Activated CD4-positive, alpha-beta T cell treated with anti-CD3 and anti-CD28 coated beads, Interleukin-2, amount 50 U/mL, for 24 hours (primary cell): ENCODE data around the gene PHTF2.
"Not testable (repeated sequence)": the region's sequence is repeated elsewhere in the genome, so short reads cannot be mapped to it uniquely, and the experiment has no call there.

Experiments
- DNase-seq, 2 donors: peaks; one replicate each; pipeline ENCODE4 v3.0.0-alpha.2; 2020; ENCODE audit warnings: low read depth in 1 of 2, low spot score in 1 of 2

Gene PHTF2

GRCh38 chr7:77798394-77799077 lies at the start of gene PHTF2, which contains the start of gene TMEM60:
TSS of gene PHTF2 (plus strand) at chr7:77798773.
TSS of gene TMEM60 (minus strand) at chr7:77798434. CDS start at chr7:77794373, 4,061 bp downstream.
- peak; percentile 81 to 94 for DNase-seq

GRCh38 chr7:77752016-77752415 lies 46.6 kb upstream of the PHTF2 start:
- no peak for DNase-seq

DNA sequence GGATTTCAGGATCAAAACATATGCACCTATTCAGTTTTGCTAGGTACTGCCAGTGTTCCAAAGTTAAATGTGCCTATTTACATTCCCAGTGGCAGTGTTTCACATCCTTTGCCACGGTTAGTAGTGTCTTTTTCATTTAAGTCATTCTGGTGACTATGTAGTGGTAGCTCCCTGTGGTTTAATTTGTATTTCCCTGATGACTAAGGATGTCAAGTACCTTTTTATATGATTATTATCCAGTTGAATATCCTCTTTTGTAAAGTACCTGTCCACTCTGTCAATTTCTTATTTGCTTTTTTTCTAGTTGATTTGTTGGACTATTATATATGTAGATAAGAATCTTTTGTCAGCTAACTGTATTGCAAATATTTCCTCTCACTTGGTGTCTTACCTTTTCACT lies 45.4 kb upstream of the PHTF2 start:
- DNase-seq = no peak

GRCh38 chr7:77757589-77757988 lies 41.0 kb upstream of the PHTF2 start:
- no peak for DNase-seq

DNA sequence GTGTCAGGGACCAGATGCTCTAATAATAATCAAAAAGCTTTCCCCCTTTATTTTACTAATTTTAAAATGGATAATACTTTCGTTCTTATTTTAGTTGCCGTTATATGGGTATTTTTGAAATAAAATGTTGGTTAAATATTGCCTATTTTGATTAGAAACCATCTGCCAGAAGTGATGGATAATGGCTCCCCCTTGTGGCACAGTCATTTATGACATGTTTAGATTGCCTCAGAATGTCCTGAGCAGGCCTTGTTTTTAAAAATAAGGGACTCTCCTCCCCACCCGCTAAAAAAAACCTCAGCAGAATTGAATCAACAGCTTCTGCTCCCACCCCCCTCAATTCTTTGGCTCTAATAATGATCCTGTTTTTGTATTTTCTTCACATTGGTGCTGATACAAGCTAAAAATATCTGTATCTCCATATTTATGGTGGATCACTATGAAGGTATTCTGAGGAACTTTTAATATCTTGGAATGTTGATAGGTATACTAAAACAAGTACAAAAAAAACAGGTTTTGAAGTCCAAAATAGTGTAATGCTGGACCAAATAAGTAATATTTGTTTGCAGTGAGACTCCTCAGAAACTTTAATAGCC lies 39.2 kb upstream of the PHTF2 start:
- peak in 1 of 2 donors; percentile 72 for DNase-seq

GRCh38 chr7:77760809-77761453 lies 37.6 kb upstream of the PHTF2 start:
- no peak for DNase-seq

DNA sequence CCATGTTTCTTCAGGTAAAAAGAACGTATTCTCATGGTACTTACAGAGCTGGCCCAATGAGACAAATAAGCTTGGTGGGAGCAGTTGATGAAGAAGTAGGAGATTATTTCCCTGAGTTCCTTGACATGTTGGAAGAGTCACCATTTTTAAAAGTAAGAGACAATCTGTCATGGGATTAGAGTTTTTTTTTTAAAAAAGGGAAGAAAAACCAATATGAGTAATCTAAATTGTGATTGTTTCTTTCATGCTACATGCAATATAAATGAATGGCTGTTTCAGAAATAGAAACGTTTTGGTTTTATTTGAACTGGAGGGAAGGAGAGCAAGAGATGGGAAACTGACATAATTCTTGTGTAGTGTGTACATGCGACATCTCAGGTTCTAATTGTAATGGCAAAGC lies 33.1 kb upstream of the PHTF2 start:
- DNase-seq = no peak

DNA sequence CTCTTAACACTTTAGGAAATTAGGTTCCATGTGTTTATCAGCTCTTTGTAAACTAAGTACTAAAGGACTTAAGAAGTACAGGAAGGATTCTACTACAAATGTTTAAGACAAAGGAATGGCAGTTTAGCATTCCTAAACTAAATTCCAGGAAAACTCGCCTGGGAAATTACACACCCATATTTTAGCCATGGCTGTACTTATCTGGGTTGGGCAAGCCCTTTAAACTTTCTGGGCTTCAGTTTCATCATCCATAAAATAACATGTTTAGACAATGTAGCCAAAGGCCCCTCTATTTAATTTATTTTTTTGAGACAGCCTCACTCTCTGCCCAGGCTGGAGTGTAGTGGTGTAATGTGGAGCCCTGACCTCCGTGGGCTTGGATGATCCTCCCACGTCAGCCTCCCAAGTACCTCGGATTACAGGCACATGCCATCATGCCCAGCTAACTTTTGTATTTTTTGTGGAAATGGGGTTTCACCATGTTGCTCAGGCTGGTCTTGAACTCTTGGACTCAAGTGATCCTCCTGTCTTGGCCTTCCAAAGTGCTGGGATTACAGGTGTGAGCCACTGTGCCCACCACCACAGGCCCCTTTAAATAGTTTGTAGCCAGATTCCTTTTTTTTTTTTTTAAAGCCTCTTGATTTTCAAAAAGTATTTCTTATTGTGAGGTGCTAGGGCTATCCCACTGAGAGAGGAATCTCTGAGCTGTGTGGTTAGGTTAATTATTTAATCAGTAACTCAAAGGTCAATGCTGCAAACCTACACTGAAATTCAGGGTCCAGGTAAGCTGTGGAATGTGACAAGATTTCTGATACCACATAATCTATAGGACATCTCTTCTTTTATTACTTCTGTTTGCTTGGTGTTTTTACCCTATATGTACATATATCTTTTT lies 32.4 kb upstream of the PHTF2 start:
- no peak for DNase-seq

DNA sequence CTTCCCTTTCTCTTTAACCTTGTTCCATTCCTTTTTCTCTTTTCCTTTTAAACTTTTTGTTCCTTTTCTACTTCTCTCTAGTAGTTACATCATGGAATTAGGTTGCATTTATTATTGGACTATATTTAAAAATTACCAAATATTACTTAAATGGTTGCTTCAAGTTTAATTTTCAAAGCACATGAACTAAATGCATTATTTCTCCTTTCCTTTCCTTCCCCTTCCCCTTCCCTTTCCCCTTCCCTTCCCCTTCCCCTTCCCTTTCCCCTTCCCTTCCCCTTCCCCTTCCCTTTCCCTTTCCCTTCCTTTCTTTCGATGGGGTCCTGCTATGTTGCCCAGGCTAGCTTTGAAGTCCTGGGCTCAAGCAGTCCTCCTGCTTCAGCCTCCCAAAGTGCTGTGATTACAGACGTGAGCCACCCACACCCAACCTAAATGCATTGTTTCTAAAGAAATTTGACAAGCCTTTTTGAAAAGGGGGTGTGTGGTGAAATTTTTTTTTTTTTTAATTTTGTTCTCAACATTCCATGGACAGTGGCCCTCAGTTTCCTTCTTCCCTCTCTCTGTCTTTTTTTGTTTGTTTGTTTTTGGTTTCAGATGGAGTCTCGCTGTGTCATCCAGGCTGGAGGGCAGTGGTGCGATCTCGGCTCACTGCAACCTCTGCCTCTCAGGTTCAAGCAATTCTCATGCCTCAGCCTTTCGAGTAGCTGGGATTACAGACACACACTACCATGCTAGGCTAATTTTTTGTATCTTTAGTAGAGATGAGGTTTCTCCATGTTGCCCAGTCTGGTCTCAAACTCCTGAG lies 31.6 kb upstream of the PHTF2 start:
- no peak for DNase-seq

GRCh38 chr7:77770316-77770715 lies 28.3 kb upstream of the PHTF2 start:
- no peak for DNase-seq

- DNase-seq = no peak
These were observed 26.7 kb upstream of the PHTF2 start for GRCh38 chr7:77771901-77772300.

- DNase-seq = no peak
These were observed 20.0 kb upstream of the PHTF2 start for GRCh38 chr7:77778535-77778934.

GRCh38 chr7:77782383-77782782 lies 16.2 kb upstream of the PHTF2 start:
- DNase-seq = no peak

- no peak for DNase-seq
These were observed 15.5 kb upstream of the PHTF2 start for GRCh38 chr7:77783111-77783510.

DNA sequence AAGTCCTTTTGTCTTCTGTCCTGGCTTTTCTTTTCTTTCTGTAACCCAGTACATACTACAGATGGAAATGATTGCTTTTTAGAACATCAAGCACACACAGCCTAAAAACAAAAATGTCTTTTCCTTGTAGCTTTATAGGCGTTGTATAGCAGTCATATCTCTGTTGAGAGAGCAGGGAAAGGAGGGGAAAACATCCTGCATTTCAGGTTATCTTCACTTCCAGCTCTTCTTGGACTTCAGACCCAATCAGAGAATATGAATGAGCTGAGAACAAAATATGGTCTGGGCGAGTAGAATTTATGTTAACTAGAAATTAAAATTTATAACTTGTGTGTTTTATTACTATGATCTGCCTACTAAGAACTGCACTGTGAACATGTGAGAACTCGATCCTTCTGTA lies 15.0 kb upstream of the PHTF2 start:
- no peak for DNase-seq

- not testable (repeated sequence) for DNase-seq
These were observed 14.1 kb upstream of the PHTF2 start for GRCh38 chr7:77784426-77784825.

DNA sequence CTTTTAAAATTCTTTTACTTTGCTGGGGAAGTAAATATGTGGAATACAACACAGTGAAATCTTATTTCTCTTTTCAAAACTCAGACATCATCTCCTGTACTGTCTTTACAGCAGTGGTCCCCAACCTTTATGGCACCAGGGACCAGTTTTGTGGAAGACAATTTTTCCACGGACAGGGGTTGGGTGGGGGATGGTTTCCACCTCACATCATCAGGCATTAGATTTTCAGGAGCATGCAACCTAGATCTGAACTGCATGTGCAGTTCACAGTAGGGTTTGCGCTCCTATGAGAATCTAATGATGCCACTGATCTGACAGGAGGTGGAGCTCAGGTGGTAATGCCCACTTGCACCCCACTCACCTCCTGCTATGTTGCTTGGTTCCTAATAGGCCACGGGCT lies 12.6 kb upstream of the PHTF2 start:
- no peak for DNase-seq

DNA sequence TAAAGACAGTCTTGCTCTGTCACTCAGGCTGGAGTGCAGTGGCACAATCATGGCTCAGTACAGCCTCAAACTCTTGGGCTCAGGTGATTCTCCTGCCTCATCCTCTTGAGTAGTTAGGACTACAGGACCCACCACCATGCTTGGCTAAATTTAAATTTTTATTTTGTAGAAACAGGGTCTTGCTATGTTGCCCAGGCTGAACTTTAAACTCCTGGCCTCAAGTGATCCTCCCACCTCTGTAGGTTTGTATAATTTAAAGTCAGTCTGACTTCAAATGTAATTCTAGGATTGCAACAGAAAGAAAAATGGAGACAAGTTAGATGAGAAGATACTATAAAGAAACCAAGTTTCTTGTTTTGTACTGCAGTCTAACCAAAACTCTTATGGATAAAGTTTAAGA lies 11.8 kb upstream of the PHTF2 start:
- no peak for DNase-seq

GRCh38 chr7:77788327-77788902 lies 10.2 kb upstream of the PHTF2 start:
- DNase-seq = no peak

GRCh38 chr7:77791336-77791735 lies 7.2 kb upstream of the PHTF2 start:
- DNase-seq = no peak
